GM18526 (cell line): ENCODE results near the gene EPG5.

Experiments
- POLR2A ChIP-seq: IDR thresholded peaks from 3 replicates; pipeline ENCODE4 v1.6.1; 2011; ENCODE audit not compliant: insufficient read length; ENCODE audit errors: extremely low read depth

Gene EPG5

DNA sequence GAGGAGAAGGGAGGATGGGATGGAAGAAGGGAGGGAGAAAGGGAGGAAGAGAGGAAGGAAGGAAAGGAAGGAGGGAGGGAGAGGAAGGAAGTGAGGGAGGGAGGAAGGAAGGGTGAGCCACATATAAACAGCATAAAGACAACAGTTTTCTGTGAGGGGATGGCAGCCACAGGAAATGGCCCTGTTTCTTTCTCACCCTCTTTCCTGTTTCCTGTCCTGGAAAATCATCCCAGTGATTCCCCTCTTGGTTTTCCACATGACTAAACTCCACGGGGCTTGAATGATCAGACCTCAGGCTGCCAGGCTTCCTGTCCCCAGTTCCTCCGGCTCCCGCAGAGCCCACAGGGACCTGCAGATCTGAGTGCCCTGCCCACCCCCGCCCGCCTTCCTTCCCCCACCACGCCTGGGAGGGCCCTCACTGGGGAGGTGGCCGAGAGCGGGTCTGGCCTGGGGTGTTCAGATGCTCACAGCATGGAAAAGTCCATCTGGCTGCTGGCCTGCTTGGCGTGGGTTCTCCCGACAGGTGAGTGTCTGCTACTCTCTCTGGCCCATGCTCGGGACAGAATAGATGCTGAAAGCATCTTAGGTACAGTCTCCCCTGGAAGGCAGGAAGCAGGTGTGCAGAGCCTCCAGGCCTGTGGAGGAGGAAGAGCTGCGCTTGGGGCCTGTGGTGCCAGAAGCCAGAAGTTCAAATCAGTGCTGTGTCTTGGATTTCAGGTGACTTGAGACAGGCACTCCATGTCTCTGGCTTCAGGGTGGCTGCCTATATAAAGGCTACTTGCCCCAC, 141.7 kb downstream of the EPG5 start, which contains the start of gene SIGLEC15:
SIGLEC15 (plus strand) TSS at position 418 of the 787 bp plus-strand sequence; CDS start at position 472, 54 bp downstream.
- no peak for TF ChIP-seq POLR2A

DNA sequence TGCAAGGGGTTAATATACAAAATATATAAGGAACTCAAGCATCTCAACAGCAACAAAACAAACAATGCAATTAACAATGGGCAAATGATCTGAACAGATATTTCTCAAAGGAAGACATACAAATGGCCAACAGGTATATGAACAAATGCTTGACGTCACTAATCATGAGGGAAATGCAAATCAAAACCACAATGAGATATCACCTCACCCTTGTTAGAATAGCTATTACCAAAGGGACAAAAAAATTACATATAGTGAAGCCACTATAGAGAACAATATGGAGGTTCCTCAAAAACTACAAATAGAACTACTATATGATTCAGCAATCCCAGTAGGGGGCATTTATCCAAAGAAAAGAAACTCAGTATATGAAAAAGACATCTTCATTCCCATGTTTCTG, 145.4 kb downstream of the EPG5 start:
- no peak for TF ChIP-seq POLR2A

DNA sequence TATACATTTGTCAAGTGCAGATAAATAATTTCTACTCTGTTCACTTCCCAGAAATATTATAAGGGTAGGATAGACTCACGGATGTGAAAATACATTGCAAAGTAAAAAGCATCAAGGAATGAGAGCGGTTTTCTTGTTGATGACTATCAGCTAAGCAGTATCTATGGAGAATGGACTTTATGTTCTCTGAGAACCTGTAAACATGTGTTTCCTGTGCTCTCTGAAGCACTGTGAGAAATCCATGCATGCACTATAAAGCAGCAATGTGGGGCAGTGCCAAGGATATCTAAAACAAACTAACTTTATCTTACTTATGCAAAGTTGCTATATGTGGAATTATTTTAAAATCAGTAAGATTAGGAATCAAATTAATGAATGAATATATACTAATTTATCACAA, 146.1 kb downstream of the EPG5 start:
- no peak for TF ChIP-seq POLR2A

DNA sequence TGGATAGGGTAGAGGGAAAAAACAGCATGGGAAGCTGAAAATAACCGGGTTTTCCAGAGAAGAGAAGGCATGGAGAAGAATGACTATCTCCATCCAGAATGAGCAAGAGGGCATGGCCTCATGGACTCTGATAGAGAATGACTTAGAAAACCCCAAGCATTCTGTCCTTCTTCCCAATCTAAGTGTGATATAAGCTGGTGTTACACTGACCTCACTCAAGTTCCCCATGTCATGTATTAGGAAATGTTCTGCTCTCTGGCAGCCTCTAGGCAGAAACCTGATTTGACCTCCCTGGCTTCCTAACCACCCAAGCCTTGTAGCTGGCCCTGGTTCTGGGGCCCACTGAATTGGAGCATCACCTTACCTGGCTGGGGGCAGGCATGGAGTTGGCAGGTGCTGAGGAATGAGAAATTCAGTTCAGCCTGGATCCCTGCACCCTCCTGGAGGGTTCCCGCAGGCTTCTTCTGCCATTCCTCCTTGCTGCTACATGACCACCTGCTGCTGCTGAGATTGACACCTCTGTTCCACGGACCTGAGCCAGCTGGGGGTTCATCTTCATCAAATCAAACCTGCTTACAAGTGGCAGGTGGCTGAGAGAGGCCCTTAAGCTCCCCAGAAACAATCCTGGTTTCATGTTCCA, 146.9 kb downstream of the EPG5 start:
- no peak for TF ChIP-seq POLR2A

DNA sequence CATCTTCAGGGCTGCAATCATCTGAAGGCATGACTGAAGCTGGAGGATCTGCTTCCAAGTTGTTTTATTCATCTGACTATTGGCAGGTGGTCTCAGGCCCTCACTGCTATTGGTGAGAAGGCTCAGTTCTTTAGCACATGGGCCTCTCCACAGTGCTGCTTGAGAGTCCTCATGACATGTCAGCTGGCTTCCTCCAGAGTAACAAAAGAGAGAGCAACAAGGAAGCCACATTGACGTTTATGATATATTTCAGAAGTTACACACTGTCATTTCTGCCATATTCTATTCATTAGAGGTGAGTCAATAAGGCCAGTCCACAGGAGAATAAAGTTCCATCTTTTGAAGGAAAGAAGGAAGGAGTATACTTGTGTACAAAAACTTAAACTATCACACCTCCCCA, 149.6 kb downstream of the EPG5 start:
- no peak for TF ChIP-seq POLR2A

DNA sequence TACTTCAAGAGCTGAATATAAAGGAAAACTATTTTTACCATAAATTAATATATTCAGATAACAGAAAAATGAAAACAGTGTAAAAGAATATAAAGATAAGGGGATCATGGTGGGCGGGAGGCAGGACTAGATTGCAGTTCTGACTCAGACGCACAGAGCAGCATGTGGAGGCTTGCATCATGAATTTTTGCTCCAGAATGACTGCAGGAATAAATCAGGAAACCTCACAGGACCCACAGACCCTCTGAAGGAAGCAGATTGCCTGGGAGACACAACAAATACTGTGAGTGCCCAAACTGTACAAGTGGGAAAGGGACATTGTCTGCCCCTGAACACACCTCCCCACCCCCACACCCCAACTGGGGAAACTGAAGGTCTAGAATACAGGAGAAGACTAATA, 160.9 kb downstream of the EPG5 start:
- TF ChIP-seq POLR2A = no peak

DNA sequence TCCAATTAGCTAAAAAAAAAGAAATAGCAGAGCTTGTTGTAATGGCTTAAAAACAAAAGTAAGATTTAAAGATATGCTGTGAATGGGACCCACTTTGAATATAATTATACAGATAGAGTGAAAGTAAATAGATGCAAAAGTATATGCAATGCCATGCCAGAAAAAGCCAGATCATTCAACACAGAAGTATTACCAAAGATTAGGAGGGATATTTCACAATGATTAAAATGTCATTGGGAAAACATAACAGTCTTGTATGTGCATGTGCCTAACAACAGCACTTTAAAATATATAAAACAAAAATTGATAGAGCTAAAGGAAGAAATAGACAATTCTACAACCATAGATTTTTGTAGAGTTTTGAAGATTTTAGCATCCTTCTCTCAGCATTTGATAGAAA, 161.6 kb downstream of the EPG5 start:
- no peak for TF ChIP-seq POLR2A

DNA sequence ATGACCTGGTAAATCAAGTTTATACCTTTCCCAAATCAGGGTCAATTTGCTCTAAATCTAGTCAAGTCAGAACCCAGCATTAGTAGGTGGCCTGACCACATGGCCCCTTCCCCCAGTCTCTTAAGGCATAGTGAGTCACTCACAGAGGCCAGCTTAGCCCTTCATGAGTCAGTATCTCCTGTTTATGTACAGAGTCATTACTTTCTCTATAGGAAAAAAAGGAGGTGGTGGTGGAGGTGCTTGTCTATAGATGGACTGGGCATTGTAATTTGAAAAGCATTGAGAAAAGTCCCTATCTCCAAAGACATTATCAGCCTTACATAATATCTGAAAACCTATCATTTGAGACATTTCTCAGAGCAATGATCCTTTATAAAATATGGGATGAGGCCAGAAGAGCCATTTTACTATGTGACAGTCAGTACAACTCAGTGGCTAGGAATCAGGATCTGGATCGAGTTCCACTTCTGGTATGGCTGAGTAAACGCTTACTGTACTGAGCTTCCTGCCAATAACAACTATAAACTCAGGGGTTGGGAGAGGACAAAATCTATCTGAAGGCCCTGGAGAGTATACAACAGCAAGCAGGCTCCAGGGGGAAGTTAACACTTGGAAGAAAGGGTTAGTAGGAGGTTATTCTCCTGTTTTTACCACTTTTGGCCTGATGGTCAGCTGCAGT, 164.2 kb downstream of the EPG5 start:
- no peak for TF ChIP-seq POLR2A

DNA sequence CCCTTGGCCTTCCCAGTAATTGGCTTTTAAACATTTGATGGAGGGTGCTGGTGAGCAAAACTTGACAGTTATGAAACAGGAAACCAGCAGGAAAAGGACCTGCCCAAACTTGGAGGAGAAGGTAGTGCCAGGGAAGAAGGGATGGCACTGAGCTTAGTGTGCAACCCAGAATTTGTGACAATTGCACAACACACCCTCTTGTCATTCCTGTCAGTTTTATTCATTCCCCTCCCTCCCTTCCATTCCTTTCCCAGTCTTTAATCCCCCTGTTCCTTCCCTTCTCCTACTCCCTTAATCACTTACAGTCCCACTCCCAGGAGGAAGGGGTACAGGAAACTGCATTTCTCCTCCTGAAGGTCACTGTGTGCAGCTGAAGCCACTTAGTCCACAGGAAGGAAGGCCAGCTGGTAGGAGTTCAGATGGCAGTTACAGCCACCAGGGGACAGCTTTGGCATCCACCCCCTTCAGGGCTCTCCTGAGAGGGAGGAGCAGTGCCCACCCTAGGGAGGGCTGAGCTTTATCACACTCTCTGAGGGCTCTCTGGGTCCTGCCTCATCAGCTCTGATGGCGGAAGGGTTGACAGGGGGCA, 165.6 kb downstream of the EPG5 start:
- TF ChIP-seq POLR2A = no peak
